ENCODE results near the gene CALY.

Gene CALY

GRCh38 chr10:133311570-133311969 is 25.1 kb downstream of the CALY start:
- Histone ChIP-seq H3K9me3 (ENCODE audit: control insufficient read depth, insufficient read depth, low read length) (no peaks in the 10 kb centered on the region), H3K4me1 (ENCODE audit: control insufficient read depth, insufficient read depth, low read length) (peaks cover 7% of the 10 kb centered on the region), H3K4me3 (ENCODE audit: low read depth, low read length) (no peak overlapping the region), H3K27me3 (ENCODE audit: control insufficient read depth, insufficient read depth, low read length) (no peaks in the 10 kb centered on the region), H3K36me3 (ENCODE audit: control insufficient read depth, insufficient read depth, low read length) (peaks cover 11% of the 10 kb centered on the region), H3K9ac (ENCODE audit: low read depth, low read length) (no peak overlapping the region)

- no peaks in the 10 kb centered on the region for H3K9me3 ChIP-seq (ENCODE audit: control insufficient read depth, insufficient read depth, low read length)
- H3K27me3 ChIP-seq (ENCODE audit: control insufficient read depth, insufficient read depth, low read length) = no peaks in the 10 kb centered on the region
- H3K4me1 ChIP-seq (ENCODE audit: control insufficient read depth, insufficient read depth, low read length) = peaks cover 7% of the 10 kb centered on the region
- peaks cover 11% of the 10 kb centered on the region for H3K36me3 ChIP-seq (ENCODE audit: control insufficient read depth, insufficient read depth, low read length)
- no peak overlapping the region for H3K9ac ChIP-seq (ENCODE audit: low read depth, low read length)
- H3K4me3 ChIP-seq (ENCODE audit: low read depth, low read length) = no peak overlapping the region
Measured at GRCh38 chr10:133310789-133311188, 25.9 kb downstream of the CALY start.

- Histone ChIP-seq H3K36me3 (ENCODE audit: control insufficient read depth, insufficient read depth, low read length) (peaks cover 11% of the 10 kb centered on the region), H3K4me1 (ENCODE audit: control insufficient read depth, insufficient read depth, low read length) (peaks cover 7% of the 10 kb centered on the region), H3K4me3 (ENCODE audit: low read depth, low read length) (no peak overlapping the region), H3K27me3 (ENCODE audit: control insufficient read depth, insufficient read depth, low read length) (no peaks in the 10 kb centered on the region), H3K9ac (ENCODE audit: low read depth, low read length) (no peak overlapping the region), H3K9me3 (ENCODE audit: control insufficient read depth, insufficient read depth, low read length) (no peaks in the 10 kb centered on the region)
Measured at GRCh38 chr10:133310399-133310755, 26.3 kb downstream of the CALY start.

GRCh38 chr10:133309720-133310398 is 26.8 kb downstream of the CALY start:
- Histone ChIP-seq H3K36me3 (ENCODE audit: control insufficient read depth, insufficient read depth, low read length) (peaks cover 11% of the 10 kb centered on the region), H3K4me3 (ENCODE audit: low read depth, low read length) (peak overlapping the region; percentile 47), H3K9me3 (ENCODE audit: control insufficient read depth, insufficient read depth, low read length) (no peaks in the 10 kb centered on the region), H3K9ac (ENCODE audit: low read depth, low read length) (no peak overlapping the region), H3K4me1 (ENCODE audit: control insufficient read depth, insufficient read depth, low read length) (peaks cover 7% of the 10 kb centered on the region), H3K27me3 (ENCODE audit: control insufficient read depth, insufficient read depth, low read length) (no peaks in the 10 kb centered on the region)

DNA sequence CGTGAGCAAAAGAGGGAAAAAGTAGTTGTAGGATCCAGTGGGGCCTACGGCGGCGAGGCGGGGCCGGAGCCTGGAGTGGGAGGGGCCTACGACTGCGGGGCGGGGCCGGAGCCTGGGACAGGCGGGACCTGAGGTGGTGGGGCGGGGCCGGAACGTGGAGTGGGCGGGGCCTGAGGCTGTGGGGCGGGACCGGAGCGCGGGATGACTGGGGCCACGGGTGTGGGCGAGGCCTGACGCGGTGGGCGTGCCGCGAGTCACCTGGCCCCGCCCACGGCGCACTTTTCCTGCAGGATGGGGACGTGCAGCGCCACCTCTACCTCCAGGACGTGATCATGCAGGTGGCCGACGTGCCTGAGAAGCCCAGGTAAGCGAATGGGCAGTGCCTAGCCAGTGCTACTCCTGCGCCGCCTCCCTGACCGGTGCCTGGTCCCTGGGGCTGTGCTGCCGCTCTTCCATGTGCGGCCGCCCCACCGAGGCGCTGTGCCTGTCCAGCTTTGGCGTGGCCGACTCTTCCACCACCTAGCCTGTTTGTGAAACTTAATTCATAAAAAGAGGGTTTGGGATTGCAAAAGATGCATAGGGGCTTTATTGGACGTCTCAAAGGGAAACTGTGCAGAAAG is 27.5 kb downstream of the CALY start:
- Histone ChIP-seq H3K9me3 (ENCODE audit: control insufficient read depth, insufficient read depth, low read length) (no peaks in the 10 kb centered on the region), H3K27me3 (ENCODE audit: control insufficient read depth, insufficient read depth, low read length) (no peaks in the 10 kb centered on the region), H3K36me3 (ENCODE audit: control insufficient read depth, insufficient read depth, low read length) (peaks cover 11% of the 10 kb centered on the region), H3K4me3 (ENCODE audit: low read depth, low read length) (peak overlapping the region; percentile 61), H3K9ac (ENCODE audit: low read depth, low read length) (peak overlapping the region; percentile 81), H3K4me1 (ENCODE audit: control insufficient read depth, insufficient read depth, low read length) (peaks cover 7% of the 10 kb centered on the region)

DNA sequence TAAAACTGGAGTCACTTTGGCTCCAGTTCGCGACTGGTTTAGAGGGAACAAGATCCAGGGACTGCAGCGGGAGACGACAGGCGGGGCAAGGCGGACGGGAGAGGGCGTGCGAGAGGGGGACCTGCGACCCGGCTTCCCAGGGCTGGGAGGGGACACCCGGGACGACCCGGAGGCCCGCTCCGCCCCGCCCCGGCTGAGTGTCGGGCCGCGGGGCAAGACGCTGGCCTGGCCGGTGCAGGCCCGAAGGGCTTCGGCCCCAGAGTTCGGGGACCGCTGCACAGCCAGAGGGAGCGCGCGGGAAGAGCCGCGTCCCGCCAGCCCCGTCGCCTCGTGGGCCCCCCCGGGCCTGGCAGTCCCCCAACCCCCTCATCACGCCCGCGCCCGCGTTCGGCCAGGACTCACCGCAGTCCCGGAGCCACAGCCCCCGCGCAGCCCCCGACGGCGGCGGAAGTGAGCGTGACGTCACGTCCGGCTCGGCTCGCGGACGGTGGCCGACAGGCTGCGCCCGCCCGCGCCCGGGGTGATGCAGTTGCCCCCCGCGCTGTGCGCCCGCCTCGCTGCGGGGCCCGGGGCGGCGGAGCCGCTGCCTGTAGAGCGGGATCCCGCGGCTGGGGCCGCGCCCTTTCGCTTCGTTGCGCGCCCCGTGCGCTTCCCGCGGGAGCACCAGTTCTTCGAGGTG is 28.1 kb downstream of the CALY start, which contains the start of the genes TUBGCP2 and ZNF511:
Gene TUBGCP2 (minus strand): TSS at position 452 of the 679 bp plus-strand sequence. CDS start 5,931 bp downstream, outside the sequence.
Gene ZNF511 (plus strand): TSS at position 494 of the 679 bp plus-strand sequence. CDS start 30 bp downstream, at position 524.
- Histone ChIP-seq H3K36me3 (ENCODE audit: control insufficient read depth, insufficient read depth, low read length) (peaks cover 11% of the 10 kb centered on the region), H3K4me1 (ENCODE audit: control insufficient read depth, insufficient read depth, low read length) (peaks cover 7% of the 10 kb centered on the region), H3K9me3 (ENCODE audit: control insufficient read depth, insufficient read depth, low read length) (no peaks in the 10 kb centered on the region), H3K9ac (ENCODE audit: low read depth, low read length) (peak within 1 kb of the TSS; percentile 81), H3K4me3 (ENCODE audit: low read depth, low read length) (peak within 1 kb of the TSS; percentile 61), H3K27me3 (ENCODE audit: control insufficient read depth, insufficient read depth, low read length) (no peaks in the 10 kb centered on the region)

DNA sequence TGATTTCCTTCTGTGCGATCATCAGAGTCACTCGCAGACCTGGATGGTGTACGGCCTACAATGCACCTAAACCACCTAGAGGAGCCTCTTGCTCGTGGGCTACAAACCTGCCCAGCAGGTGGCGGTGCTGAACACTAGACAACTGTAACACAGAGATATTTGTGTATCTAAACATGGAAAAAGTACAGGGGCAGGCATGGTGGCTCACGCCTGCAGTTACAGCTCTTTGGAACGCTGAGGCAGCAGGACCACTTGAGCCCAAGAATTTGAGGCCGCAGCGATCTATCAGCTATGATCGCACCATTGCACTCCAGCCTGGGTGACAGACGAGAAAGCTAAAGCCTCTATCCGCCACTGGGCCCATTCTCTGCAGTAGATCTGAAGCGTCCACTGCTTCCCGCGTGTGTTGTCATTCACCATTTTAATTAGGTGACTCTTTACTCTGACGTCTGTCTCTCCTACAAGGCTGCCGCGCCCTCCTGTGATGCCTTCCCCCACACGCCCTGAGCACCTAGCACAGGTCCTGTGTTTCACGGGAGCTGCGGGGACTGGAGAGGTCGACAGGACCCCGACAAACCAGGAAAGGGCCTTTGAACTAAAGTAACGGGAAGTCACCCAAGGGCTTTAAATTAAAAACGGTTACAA is 28.8 kb downstream of the CALY start:
- Histone ChIP-seq H3K4me3 (ENCODE audit: low read depth, low read length) (peak overlapping the region; percentile 61), H3K27me3 (ENCODE audit: control insufficient read depth, insufficient read depth, low read length) (no peaks in the 10 kb centered on the region), H3K9me3 (ENCODE audit: control insufficient read depth, insufficient read depth, low read length) (no peaks in the 10 kb centered on the region), H3K4me1 (ENCODE audit: control insufficient read depth, insufficient read depth, low read length) (peaks cover 7% of the 10 kb centered on the region), H3K9ac (ENCODE audit: low read depth, low read length) (no peak overlapping the region), H3K36me3 (ENCODE audit: control insufficient read depth, insufficient read depth, low read length) (peaks cover 11% of the 10 kb centered on the region)

DNA sequence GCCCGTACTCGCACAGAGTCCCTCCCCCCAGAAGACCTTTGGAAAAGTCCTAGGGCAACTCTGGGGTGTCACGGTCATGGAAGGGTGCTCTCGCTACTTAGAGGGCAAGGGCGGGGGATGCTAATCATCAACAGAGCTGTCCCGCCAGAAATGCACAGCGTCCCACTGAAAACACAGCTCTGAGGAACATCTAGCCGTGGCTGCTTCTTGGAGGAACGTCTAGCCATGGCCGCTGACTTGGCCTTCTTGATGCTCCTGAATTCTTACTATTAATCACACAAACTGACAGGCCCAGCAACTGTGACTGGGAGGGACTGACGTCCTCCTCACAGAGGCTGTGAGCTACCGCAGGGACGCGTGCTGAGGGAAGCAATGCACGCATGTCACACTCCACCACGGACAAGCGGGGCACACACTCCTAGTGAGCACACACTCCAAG is 29.7 kb downstream of the CALY start:
- no peaks in the 10 kb centered on the region for H3K27me3 ChIP-seq (ENCODE audit: control insufficient read depth, insufficient read depth, low read length)
- no peak overlapping the region for H3K9ac ChIP-seq (ENCODE audit: low read depth, low read length)
- H3K4me3 ChIP-seq (ENCODE audit: low read depth, low read length) = no peak overlapping the region
- H3K36me3 ChIP-seq (ENCODE audit: control insufficient read depth, insufficient read depth, low read length) = peaks cover 9% of the 10 kb centered on the region
- H3K9me3 ChIP-seq (ENCODE audit: control insufficient read depth, insufficient read depth, low read length) = no peaks in the 10 kb centered on the region
- peaks cover 7% of the 10 kb centered on the region for H3K4me1 ChIP-seq (ENCODE audit: control insufficient read depth, insufficient read depth, low read length)

DNA sequence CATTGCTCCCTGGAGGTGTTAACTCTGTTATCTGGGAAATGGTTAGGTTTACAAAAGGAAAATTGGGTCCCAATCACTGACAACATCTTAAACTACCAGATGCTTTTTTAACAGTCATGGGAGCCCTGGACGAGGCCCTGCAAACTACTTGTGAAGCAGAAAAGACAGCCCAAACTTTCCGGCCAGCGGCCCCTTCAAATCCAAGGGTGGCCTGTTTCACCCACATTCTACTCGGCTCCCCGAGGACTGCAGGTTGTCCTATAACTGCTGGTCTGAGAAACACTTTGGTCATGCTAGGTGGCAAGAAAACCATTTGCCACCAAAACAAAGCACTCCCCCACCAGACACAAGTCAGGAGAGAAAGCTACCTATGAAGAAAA is 30.6 kb downstream of the CALY start:
- Histone ChIP-seq H3K27me3 (ENCODE audit: control insufficient read depth, insufficient read depth, low read length) (no peaks in the 10 kb centered on the region), H3K36me3 (ENCODE audit: control insufficient read depth, insufficient read depth, low read length) (peaks cover 11% of the 10 kb centered on the region), H3K9ac (ENCODE audit: low read depth, low read length) (no peak overlapping the region), H3K9me3 (ENCODE audit: control insufficient read depth, insufficient read depth, low read length) (no peaks in the 10 kb centered on the region), H3K4me1 (ENCODE audit: control insufficient read depth, insufficient read depth, low read length) (peaks cover 7% of the 10 kb centered on the region), H3K4me3 (ENCODE audit: low read depth, low read length) (no peak overlapping the region)

GRCh38 chr10:133303206-133303605 is 33.5 kb downstream of the CALY start:
- Histone ChIP-seq H3K27me3 (ENCODE audit: control insufficient read depth, insufficient read depth, low read length) (no peaks in the 10 kb centered on the region), H3K9me3 (ENCODE audit: control insufficient read depth, insufficient read depth, low read length) (no peaks in the 10 kb centered on the region), H3K4me1 (ENCODE audit: control insufficient read depth, insufficient read depth, low read length) (peaks cover 7% of the 10 kb centered on the region), H3K9ac (ENCODE audit: low read depth, low read length) (no peak overlapping the region), H3K4me3 (ENCODE audit: low read depth, low read length) (no peak overlapping the region), H3K36me3 (ENCODE audit: control insufficient read depth, insufficient read depth, low read length) (peaks cover 18% of the 10 kb centered on the region)

GRCh38 chr10:133302230-133302629 is 34.5 kb downstream of the CALY start:
- peaks cover under 1% of the 10 kb centered on the region for H3K4me1 ChIP-seq (ENCODE audit: control insufficient read depth, insufficient read depth, low read length)
- no peaks in the 10 kb centered on the region for H3K9me3 ChIP-seq (ENCODE audit: control insufficient read depth, insufficient read depth, low read length)
- no peak overlapping the region for H3K4me3 ChIP-seq (ENCODE audit: low read depth, low read length)
- H3K27me3 ChIP-seq (ENCODE audit: control insufficient read depth, insufficient read depth, low read length) = no peaks in the 10 kb centered on the region
- no peak overlapping the region for H3K9ac ChIP-seq (ENCODE audit: low read depth, low read length)
- peaks cover 21% of the 10 kb centered on the region for H3K36me3 ChIP-seq (ENCODE audit: control insufficient read depth, insufficient read depth, low read length)
